Osteocyte (in vitro differentiated cells): ENCODE measurements around the gene SMIM45.

Source experiments
- DNase-seq: peaks from one replicate; pipeline ENCODE4 v3.0.0; 2021; ENCODE audit warnings: mixed read lengths; ENCODE audit not compliant: unreplicated experiment; ENCODE audit errors: extremely low spot score
- H3K27ac Mint-ChIP-seq: one replicate; pipeline ENCODE4 v1.8.0; 2021; ENCODE audit warnings: mild to moderate bottlenecking, mixed read lengths; ENCODE audit not compliant: unreplicated experiment
- H3K27me3 Mint-ChIP-seq: one replicate; pipeline ENCODE4 v1.8.0; 2021; ENCODE audit warnings: mixed read lengths; ENCODE audit not compliant: unreplicated experiment
- H3K36me3 Mint-ChIP-seq: one replicate; pipeline ENCODE4 v1.8.0; 2021; ENCODE audit warnings: mixed read lengths; ENCODE audit not compliant: unreplicated experiment
- H3K4me1 Mint-ChIP-seq: one replicate; pipeline ENCODE4 v1.8.0; 2021; ENCODE audit warnings: mixed read lengths; ENCODE audit not compliant: unreplicated experiment
- H3K4me3 Mint-ChIP-seq: one replicate; pipeline ENCODE4 v1.8.0; 2021; ENCODE audit warnings: mild to moderate bottlenecking, moderate library complexity, mixed read lengths; ENCODE audit not compliant: unreplicated experiment
- H3K9me3 Mint-ChIP-seq: one replicate; pipeline ENCODE4 v1.8.0; 2021; ENCODE audit warnings: mixed read lengths; ENCODE audit not compliant: unreplicated experiment
- CTCF ChIP-seq: fragments of 200-600 bp; sonication (generic); IDR thresholded peaks from 2 replicates; pipeline ENCODE4 v1.5.0; 2021; ENCODE audit warnings: antibody characterized with exemption, mild to moderate bottlenecking, moderate library complexity

Gene SMIM45

GRCh38 chr22:41916745-41917358 lies 35.1 kb upstream of the SMIM45 start:
- no peak for TF ChIP-seq CTCF
- Mint-ChIP-seq H3K27me3 (peaks cover 35% of the 10 kb centered on the region), H3K36me3 (peaks cover 3% of the 10 kb centered on the region), H3K9me3 (no peaks in the 10 kb centered on the region), H3K4me3 (no peak overlapping the region), H3K27ac (no peak overlapping the region), H3K4me1 (peaks cover 24% of the 10 kb centered on the region)
- no peak for DNase-seq

DNA sequence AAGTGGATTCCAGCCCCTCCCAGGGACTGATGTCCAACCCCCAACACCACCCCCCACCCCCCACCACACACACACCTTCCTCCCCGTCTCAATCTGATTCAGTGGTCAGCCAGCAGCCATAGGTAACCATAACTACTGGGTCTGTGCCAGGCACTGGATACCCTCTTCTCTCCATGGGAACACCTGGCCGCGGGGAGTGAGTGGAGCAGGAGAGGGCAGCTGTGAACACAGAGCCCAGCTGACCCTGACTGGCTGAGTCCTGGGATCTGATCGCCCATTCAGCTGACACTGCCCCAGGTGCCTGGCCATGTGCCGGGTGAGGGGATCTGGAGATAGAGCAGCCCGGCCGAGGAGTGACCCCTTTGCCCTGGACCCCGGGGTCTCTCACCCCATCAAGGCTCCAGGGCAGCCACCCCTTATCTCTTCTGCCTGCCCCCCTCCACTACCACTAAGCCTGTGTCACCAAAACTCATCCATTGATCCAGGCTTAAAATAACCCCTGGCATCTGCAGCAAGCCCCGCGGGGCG lies 34.5 kb upstream of the SMIM45 start:
- DNase-seq = no peak
- TF ChIP-seq CTCF = no peak
- H3K4me3 Mint-ChIP-seq = no peak overlapping the region
- H3K4me1 Mint-ChIP-seq = peaks cover 24% of the 10 kb centered on the region
- no peaks in the 10 kb centered on the region for H3K9me3 Mint-ChIP-seq
- peaks cover 3% of the 10 kb centered on the region for H3K36me3 Mint-ChIP-seq
- no peak overlapping the region for H3K27ac Mint-ChIP-seq
- H3K27me3 Mint-ChIP-seq = peaks cover 29% of the 10 kb centered on the region

DNA sequence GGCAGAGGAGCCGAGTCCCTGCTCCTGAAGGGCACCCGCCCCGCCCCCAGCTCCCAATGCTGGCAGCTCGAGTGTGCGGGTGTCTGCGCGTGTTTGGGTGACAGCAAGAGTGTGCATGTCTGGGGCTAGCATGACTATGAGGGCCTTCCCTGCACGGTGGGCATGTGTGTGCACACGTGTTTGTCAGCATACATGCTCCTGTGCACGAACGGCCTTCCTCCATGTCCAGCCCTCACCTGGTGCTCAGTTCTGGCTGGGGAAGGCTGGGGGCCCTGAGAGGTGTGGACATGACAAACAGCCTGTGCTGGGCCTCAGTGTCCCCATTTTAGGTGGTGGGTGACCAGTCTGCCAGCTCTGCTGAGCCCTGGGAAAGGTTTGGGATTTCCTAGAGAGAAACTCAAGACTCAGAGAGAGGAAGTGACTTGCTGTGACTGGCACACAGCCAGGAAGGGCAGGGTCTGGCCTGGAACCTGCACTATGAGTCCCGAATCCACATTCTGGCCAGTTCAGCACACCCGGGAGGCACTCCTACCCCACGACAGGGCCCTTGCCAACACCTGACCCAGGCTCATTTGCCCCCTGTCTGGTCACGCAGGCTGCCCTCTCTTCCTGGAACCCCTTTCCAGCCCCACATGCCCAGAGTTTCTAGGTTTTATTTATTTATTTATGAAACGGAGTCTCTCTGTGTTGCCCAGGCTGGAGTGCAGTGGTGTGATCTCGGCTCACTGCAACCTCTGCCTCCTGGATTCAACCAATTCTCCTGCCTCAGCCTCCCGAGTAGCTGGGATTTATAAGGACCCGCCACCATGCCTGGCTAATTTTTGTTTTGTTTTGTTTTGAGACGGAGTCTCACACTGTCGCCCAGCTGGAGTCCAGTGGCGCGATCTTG lies 33.8 kb upstream of the SMIM45 start:
- H3K36me3 Mint-ChIP-seq = no peaks in the 10 kb centered on the region
- no peak for TF ChIP-seq CTCF
- peaks cover 22% of the 10 kb centered on the region for H3K27me3 Mint-ChIP-seq
- peak overlapping the region; percentile 14 for H3K4me3 Mint-ChIP-seq
- peak; percentile 89 for DNase-seq
- H3K9me3 Mint-ChIP-seq = no peaks in the 10 kb centered on the region
- H3K27ac Mint-ChIP-seq = peak overlapping the region; percentile 34
- peaks cover 24% of the 10 kb centered on the region for H3K4me1 Mint-ChIP-seq

DNA sequence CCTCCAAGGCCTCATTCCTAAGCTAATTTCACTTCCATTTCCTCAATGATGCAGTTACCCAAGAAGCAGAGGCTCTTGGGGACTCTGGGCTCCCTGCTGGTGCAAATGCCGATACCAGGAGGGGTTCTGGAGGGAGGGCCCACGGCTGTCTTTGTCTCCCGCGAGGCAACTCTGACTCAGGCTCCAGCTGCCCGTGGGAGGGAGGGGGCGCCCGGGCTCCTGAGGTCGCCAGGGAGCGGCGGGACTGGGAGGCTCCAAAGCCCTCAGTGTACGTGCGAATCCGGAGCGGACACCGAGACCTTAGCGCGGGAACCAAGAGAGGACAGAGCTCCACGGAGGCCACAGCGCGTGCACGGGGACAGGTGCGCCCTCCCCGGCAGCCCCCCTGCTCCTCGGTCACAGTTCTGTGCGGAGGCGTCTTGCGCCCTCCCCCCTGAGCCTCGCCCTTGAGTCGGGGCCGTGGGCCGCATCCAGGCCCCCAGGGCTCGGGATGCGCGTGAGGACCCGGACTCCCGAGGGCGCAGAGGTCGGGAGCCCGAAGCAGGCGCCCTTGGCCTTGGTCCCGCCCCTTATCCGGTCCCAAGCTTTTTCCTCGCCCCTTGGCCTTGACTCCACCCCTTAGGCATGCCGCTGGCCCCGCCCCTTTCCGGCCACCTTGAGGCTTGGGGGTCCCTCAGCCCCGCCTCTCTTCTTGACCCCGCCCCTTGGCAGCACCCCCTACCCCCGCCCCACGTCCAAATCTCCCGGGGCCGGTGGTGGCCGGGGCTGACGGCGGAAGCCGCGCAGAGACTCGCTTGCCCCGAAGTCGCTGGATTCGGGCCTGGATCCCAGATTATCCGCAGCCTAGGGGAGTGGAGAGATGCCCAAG lies 32.4 kb upstream of the SMIM45 start:
- peaks cover 19% of the 10 kb centered on the region for H3K27me3 Mint-ChIP-seq
- no peaks in the 10 kb centered on the region for H3K9me3 Mint-ChIP-seq
- H3K27ac Mint-ChIP-seq = no peak overlapping the region
- no peak for DNase-seq
- H3K36me3 Mint-ChIP-seq = no peaks in the 10 kb centered on the region
- H3K4me1 Mint-ChIP-seq = peaks cover 23% of the 10 kb centered on the region
- peak overlapping the region; percentile 26 for H3K4me3 Mint-ChIP-seq
- TF ChIP-seq CTCF = no peak
